Peyer's patch (tissue), 4 donors: ENCODE results near the gene CRHR2.

Experiments used
- CTCF ChIP-seq, 6 experiments: fragments of 450-650 bp in 4 of 6; fragments of 200-600 bp in 2 of 6; sonication (generic) in 1 of 6; IDR thresholded peaks; one replicate each; pipeline ENCODE4 v1.5.1; 2017 to 2019; ENCODE audit warnings: antibody characterized with exemption in 6 of 6, mild to moderate bottlenecking in 3 of 6, moderate library complexity in 1 of 6
- POLR2A ChIP-seq, 2 donors: fragments of 450-650 bp; IDR thresholded peaks; one replicate each; pipeline ENCODE4 v1.5.1; 2017; ENCODE audit warnings: antibody characterized with exemption in 2 of 2, mild to moderate bottlenecking in 2 of 2, moderate library complexity in 2 of 2

- TF ChIP-seq CTCF (IDR thresholded peaks at IDR 0.05) (no peak), POLR2A (IDR thresholded peaks at IDR 0.05) (no peak)
Measured at GRCh38 chr7:30709549-30709948, 27.3 kb upstream of the CRHR2 start.
